Transverse colon (tissue), 4 donors: ENCODE measurements around the gene CARD10.

ENCODE experiments used
- EP300 ChIP-seq: sonication (generic); formaldehyde crosslinking; IDR thresholded peaks from one replicate; pipeline ENCODE4 v1.6.1; 2017; ENCODE audit warnings: antibody characterized with exemption, low read depth
- POLR2A ChIP-seq: fragments of 450-650 bp; IDR thresholded peaks from one replicate; pipeline ENCODE4 v1.6.1; 2016; ENCODE audit warnings: antibody characterized with exemption, mild to moderate bottlenecking, moderate library complexity
- POLR2AphosphoS5 ChIP-seq, 3 donors: sonication (generic); formaldehyde crosslinking; IDR thresholded peaks; one replicate each; pipeline ENCODE4 v1.6.1; 2016; ENCODE audit warnings: antibody characterized with exemption in 3 of 3
- TF ChIP-seq, protein P1 (sequence below), 5 experiments: fragments of 200-600 bp in 3 of 5; fragments of 450-650 bp in 2 of 5; sonication (generic) in 3 of 5; IDR thresholded peaks; 1 replicate in 2 of 5; 2 replicates in 3 of 5; pipeline ENCODE4 v1.5.1; 2016 to 2017; ENCODE audit warnings: antibody characterized with exemption in 5 of 5, inconsistent platforms in 3 of 5, mild to moderate bottlenecking in 2 of 5, moderate library complexity in 1 of 5

GRCh38 chr22:37501610-37502341, 17.4 kb downstream of the CARD10 start:
- TF ChIP-seq EP300: peak; percentile 52
- TF ChIP-seq, protein P1, sequence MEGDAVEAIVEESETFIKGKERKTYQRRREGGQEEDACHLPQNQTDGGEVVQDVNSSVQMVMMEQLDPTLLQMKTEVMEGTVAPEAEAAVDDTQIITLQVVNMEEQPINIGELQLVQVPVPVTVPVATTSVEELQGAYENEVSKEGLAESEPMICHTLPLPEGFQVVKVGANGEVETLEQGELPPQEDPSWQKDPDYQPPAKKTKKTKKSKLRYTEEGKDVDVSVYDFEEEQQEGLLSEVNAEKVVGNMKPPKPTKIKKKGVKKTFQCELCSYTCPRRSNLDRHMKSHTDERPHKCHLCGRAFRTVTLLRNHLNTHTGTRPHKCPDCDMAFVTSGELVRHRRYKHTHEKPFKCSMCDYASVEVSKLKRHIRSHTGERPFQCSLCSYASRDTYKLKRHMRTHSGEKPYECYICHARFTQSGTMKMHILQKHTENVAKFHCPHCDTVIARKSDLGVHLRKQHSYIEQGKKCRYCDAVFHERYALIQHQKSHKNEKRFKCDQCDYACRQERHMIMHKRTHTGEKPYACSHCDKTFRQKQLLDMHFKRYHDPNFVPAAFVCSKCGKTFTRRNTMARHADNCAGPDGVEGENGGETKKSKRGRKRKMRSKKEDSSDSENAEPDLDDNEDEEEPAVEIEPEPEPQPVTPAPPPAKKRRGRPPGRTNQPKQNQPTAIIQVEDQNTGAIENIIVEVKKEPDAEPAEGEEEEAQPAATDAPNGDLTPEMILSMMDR (IDR thresholded peaks at IDR 0.05): no peak
- peak; percentile 27 to 73 (median 69) for TF ChIP-seq POLR2AphosphoS5 (IDR thresholded peaks at IDR 0.05)
- peak; percentile 65 for TF ChIP-seq POLR2A
